ACC112 (cell line): ENCODE measurements around the gene HBG1.

Experiments used
- H2AFZ ChIP-seq: fragments of 200-600 bp; sonication (generic); one replicate; pipeline ENCODE4 v1.6.0; 2017; ENCODE audit warnings: antibody characterized with exemption, low read length; ENCODE audit not compliant: unreplicated experiment
- H3K27ac ChIP-seq: fragments of 200-600 bp; sonication (generic); 2 replicates; pipeline ENCODE4 v1.5.1; 2014; ENCODE audit warnings: low read depth, mild to moderate bottlenecking, antibody characterized with exemption, low read length, moderate library complexity
- H3K27me3 ChIP-seq: fragments of 200-600 bp; sonication (generic); 2 replicates; pipeline ENCODE4 v1.6.1; 2014; ENCODE audit warnings: mild to moderate bottlenecking, antibody characterized with exemption, low read length, moderate library complexity, mixed read lengths; ENCODE audit not compliant: insufficient read depth
- H3K36me3 ChIP-seq: fragments of 200-600 bp; sonication (generic); 2 replicates; pipeline ENCODE4 v1.6.1; 2016; ENCODE audit warnings: mild to moderate bottlenecking, antibody characterized with exemption, low read length, moderate library complexity, mixed read lengths; ENCODE audit not compliant: insufficient read depth
- H3K4me1 ChIP-seq: fragments of 200-600 bp; sonication (generic); one replicate; pipeline ENCODE4 v1.6.1; 2016; ENCODE audit warnings: low read length, mixed read lengths; ENCODE audit not compliant: insufficient read depth, unreplicated experiment, control insufficient read depth
- H3K4me3 ChIP-seq: fragments of 200-600 bp; sonication (generic); 2 replicates; pipeline ENCODE4 v1.5.1; 2014; ENCODE audit warnings: mild to moderate bottlenecking, low read depth, low read length
- H3K79me2 ChIP-seq: fragments of 200-600 bp; sonication (generic); one replicate; pipeline ENCODE4 v1.6.0; 2016; ENCODE audit warnings: low read length; ENCODE audit not compliant: control insufficient read depth, unreplicated experiment, insufficient read depth

Gene HBG1

DNA sequence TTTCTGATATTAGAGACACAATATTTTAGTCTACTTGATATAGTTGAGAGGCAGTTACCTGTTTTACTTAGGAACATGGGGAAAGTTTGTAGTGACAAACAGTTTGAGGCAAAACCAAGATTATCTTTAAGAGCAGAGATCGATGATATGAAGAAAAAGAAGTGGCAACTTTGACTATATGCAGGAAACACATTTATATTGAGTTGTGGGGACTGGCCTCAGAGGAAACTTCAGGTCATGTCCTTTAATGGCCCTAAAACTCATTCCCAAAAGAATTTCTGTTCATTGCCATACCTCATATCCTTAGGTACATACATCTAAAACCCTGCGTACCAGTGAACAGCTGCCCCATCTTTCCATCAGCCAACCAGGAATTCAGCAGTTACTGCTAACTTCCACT lies 4.5 kb downstream of the HBG1 start:
- Histone ChIP-seq H3K4me3 (no peak overlapping the region), H3K27ac (no peak overlapping the region), H3K27me3 (0 out of 2 replicates have a peak, but pooled peaks cover 3% of the 10 kb centered on the region), H3K4me1 (no peaks in the 10 kb centered on the region), H3K79me2 (no peaks in the 10 kb centered on the region), H2AFZ (no peak overlapping the region), H3K36me3 (no peaks in the 10 kb centered on the region)

DNA sequence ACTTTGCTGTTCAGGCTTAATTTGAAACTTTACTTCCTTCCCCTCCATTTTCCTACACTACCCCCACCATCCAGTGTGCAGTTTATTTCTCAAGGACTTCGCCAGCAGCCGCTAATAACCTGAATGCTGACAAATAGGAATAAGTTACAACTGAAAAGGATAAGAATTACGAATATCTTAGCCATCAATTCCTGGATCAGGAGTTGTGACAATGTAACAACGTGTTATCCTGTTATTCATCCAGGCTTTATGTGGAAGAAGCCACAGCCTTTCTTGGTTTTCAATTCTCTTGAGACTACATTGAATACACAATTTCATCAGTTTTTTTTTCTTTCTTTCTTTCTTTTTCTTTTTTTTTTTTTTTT lies 5.9 kb downstream of the HBG1 start:
- Histone ChIP-seq H3K27me3 (0 out of 2 replicates have a peak, but pooled peaks cover 3% of the 10 kb centered on the region), H3K4me1 (no peaks in the 10 kb centered on the region), H3K36me3 (no peaks in the 10 kb centered on the region), H3K27ac (no peak overlapping the region), H3K4me3 (no peak overlapping the region), H2AFZ (no peak overlapping the region), H3K79me2 (no peaks in the 10 kb centered on the region)

DNA sequence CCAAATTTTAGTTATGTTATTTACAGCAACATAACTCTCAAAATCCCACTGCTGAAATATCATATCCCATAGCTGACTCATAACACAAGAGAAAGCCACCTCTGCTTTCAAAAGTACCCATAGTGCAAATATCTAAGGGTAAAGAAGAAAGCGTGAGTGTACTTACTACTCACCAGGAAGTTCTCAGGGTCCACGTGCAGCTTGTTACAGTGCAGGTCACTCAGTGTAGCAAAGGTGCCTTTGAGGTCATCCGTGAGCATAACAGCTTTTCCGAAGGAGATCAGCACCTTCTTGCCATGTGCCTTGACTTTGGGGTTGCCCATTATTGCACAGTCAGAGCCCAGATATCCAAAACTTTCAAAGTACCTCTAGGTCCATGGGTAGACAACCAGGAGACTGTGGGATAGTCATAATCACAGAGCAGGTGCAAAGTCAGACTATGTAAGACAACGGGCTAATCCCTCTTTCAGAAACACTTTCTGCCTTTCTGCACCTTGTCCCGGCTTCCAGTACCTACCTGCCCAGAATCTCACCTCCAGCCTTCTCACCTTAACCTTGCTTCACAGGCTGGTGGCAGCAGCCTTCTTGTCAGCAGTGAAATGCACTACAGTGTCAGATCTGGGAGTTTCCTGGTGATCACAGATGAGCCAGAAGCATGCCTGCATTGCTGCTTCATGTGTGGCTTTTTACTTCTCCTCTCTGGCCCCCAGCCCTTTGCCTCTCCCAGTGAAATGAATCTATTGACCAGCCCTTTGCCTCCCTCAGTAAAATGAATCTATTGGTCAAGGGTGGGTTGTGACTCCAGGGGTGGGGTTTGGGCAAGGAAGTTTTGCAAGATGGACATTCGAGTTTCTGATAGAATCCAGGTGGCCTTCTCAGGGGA lies 6.5 kb downstream of the HBG1 start:
- no peak overlapping the region for H2AFZ ChIP-seq

DNA sequence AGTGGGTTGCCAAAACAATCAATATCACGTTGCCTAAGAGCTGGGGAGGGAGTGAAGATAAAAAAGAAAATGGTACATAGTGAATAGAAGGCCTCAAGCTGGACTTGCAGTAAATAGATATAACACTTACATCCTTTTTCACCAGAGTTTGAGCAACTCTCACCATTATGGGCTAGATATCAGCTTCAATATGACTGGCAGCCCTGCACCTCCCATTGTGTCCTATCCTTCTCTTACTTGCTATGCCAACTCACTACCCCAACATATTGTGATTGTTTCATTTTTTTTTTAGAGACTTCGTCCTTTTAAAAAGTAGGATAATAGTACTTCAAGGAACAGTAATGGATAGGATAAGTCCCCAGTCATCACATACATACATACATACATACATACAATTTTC lies 7.4 kb downstream of the HBG1 start:
- H3K27me3 ChIP-seq, result 0 out of 2 replicates have a peak, but pooled peaks cover 3% of the 10 kb centered on the region
- no peak overlapping the region for H2AFZ ChIP-seq
- no peak overlapping the region for H3K27ac ChIP-seq
- H3K36me3 ChIP-seq, result no peaks in the 10 kb centered on the region
- no peaks in the 10 kb centered on the region for H3K4me1 ChIP-seq
- H3K4me3 ChIP-seq, result no peak overlapping the region
- H3K79me2 ChIP-seq, result no peaks in the 10 kb centered on the region

More for the DNA sequence above, 6.5 kb downstream of the HBG1 start:
- Histone ChIP-seq H3K79me2 (no peaks in the 10 kb centered on the region), H3K36me3 (no peaks in the 10 kb centered on the region), H3K27me3 (0 out of 2 replicates have a peak, but pooled peaks cover 3% of the 10 kb centered on the region), H3K27ac (no peak overlapping the region), H3K4me3 (no peak overlapping the region), H3K4me1 (no peaks in the 10 kb centered on the region)

DNA sequence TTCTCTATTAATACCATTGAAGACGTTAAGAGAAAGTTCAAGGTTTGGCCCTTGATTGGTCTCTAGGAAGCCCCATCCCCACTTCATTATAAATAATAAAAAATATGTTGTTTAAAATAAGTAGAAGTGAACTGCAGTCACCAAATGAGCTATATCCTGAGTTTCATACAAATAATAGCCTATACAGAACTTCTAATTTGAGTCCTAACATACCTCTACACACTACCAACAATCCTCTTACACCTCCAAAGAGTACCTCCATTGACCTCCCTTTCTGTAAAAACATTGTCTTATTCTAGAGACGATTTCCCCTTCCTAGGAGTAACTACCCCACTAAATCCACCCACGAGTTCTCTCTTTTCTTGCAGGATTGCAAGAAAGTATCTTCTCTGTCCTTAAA lies 8.2 kb downstream of the HBG1 start:
- Histone ChIP-seq H3K4me3 (no peak overlapping the region), H2AFZ (no peak overlapping the region), H3K4me1 (no peaks in the 10 kb centered on the region), H3K79me2 (no peaks in the 10 kb centered on the region), H3K36me3 (no peaks in the 10 kb centered on the region), H3K27ac (no peak overlapping the region), H3K27me3 (0 out of 2 replicates have a peak, but pooled peaks cover 3% of the 10 kb centered on the region)

DNA sequence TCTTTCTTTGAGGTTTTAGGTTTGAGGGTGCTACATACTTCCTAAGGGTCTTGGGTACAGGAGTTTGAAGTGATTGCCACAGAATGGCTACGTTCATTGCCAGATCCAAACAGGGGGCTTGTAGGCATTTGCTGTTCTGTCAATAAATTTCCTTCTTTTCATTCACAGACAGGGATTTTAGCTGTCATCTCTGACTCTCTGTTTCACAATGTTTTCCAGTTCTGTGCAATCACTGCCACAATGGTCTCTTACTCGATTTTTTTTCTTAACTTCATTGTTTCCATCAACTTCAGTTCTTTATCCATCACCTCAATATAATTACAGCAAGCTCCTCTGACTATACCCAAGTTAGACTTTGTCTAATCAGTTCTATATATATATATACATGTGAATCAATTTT lies 9.2 kb downstream of the HBG1 start:
- H3K36me3 ChIP-seq, result no peaks in the 10 kb centered on the region
- no peak overlapping the region for H3K27ac ChIP-seq
- no peaks in the 10 kb centered on the region for H3K79me2 ChIP-seq
- no peak overlapping the region for H2AFZ ChIP-seq
- no peaks in the 10 kb centered on the region for H3K4me1 ChIP-seq
- H3K27me3 ChIP-seq, result 0 out of 2 replicates have a peak, but pooled peaks cover 3% of the 10 kb centered on the region
- H3K4me3 ChIP-seq, result no peak overlapping the region

DNA sequence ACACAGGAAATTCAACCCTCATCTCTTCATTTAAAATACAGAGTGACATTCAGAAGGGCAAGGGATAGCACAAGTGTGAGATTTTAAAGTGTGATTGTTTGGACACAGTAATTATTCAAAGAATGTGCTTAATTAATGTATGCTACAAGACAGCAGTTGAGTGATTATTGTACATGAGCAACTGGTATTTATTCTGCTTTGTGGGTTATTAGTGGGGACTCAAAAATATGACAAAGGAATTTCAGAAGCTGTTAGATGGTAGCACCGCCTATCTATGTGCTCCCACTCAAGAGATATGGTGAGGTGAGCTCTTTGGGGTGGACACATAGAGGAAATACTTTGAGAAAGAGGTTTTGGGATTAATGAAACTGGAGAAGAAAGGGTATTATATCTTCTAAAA lies 9.6 kb downstream of the HBG1 start:
- no peak overlapping the region for H2AFZ ChIP-seq
- no peak overlapping the region for H3K4me3 ChIP-seq
- no peaks in the 10 kb centered on the region for H3K4me1 ChIP-seq
- no peaks in the 10 kb centered on the region for H3K79me2 ChIP-seq
- H3K27ac ChIP-seq, result no peak overlapping the region
- H3K36me3 ChIP-seq, result no peaks in the 10 kb centered on the region
- 0 out of 2 replicates have a peak, but pooled peaks cover under 1% of the 10 kb centered on the region for H3K27me3 ChIP-seq

DNA sequence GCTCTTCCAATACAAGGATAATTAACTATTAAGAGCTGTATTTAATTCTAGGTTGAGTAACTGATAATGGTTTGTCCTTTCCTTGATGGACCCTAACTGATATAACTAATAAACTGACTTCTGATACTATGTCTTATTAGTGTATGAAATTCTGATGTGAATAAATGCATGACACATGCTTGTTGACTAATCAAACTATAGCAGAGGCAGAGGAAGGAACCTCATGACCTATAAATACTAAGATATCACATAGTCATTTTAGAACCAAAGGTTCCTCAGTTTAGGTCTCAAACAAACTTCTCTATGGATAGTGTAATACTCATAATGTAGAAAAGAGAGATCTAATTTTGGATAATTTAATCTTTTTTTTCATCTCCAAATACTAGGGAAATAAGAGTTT lies 10.6 kb downstream of the HBG1 start:
- Histone ChIP-seq H3K27me3 (no peaks in the 10 kb centered on the region), H2AFZ (no peak overlapping the region), H3K79me2 (no peaks in the 10 kb centered on the region), H3K36me3 (no peaks in the 10 kb centered on the region), H3K27ac (no peak overlapping the region), H3K4me1 (no peaks in the 10 kb centered on the region), H3K4me3 (no peak overlapping the region)

DNA sequence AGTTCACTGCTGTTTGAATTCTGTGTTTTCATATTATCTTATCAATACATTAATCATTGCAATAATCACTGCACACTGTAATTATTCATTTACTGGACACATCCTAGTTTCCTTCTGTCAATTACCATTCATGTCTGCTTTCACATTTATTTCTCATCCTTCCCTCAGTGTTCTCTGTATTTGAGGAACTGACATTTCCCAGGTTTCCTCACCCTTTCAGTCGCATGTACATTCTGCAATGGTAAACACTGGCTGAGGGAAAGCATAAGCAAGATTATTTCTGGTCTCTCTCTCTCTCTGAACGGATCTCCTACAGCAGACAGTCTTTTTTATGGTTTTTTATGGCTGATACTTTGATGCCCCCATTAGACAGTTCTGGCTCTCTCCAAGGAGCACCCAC lies 11.2 kb downstream of the HBG1 start:
- no peaks in the 10 kb centered on the region for H3K36me3 ChIP-seq
- no peak overlapping the region for H3K4me3 ChIP-seq
- H3K79me2 ChIP-seq, result no peaks in the 10 kb centered on the region
- no peaks in the 10 kb centered on the region for H3K27me3 ChIP-seq
- no peaks in the 10 kb centered on the region for H3K4me1 ChIP-seq
- no peak overlapping the region for H3K27ac ChIP-seq
- H2AFZ ChIP-seq, result no peak overlapping the region

DNA sequence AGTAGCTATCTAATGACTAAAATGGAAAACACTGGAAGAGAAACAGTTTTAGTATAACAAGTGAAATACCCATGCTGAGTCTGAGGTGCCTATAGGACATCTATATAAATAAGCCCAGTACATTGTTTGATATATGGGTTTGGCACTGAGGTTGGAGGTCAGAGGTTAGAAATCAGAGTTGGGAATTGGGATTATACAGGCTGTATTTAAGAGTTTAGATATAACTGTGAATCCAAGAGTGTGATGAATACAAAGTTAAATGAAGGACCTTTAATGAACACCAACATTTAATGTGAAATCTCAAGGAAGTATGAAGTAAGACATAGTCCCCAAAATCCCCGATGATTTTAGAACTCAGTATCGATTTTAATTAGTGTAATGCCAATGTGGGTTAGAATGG lies 12.2 kb downstream of the HBG1 start:
- Histone ChIP-seq H2AFZ (no peak overlapping the region), H3K36me3 (no peaks in the 10 kb centered on the region), H3K79me2 (no peaks in the 10 kb centered on the region)

More for the DNA sequence above, 12.2 kb downstream of the HBG1 start:
- H3K4me3 ChIP-seq, result no peak overlapping the region
- no peaks in the 10 kb centered on the region for H3K4me1 ChIP-seq
- no peaks in the 10 kb centered on the region for H3K27me3 ChIP-seq
- no peak overlapping the region for H3K27ac ChIP-seq
